Activated CD4-positive, alpha-beta memory T cell treated with anti-CD3 and anti-CD28 coated beads, Interleukin-2, amount 10 ng/mL, durations not matched to agents 7 days and 5 days (primary cell): Measurements from ENCODE around the gene HNRNPH1. TPM values are rescaled to one million over a fixed set of nuclear protein-coding genes. Genes with fewer than 3 reads are reported as not detected.
A peak's percentile ranks its signal among the peaks of the same experiment; 100 is the strongest.

Experiments
- CTCF ChIA-PET: fragments of 350-600 bp; sonication (Branson Sonifier 250); formaldehyde crosslinking; loops from one replicate; lab custom pipeline; 2021; ENCODE audit warnings: antibody characterized with exemption, inconsistent platforms; lab: Charles Lee
- POLR2A ChIA-PET: fragments of 350-600 bp; sonication (Branson Sonifier 250); formaldehyde crosslinking; loops from one replicate; lab custom pipeline; 2021; ENCODE audit warnings: antibody characterized with exemption; lab: Charles Lee
- DNase-seq: peaks from one replicate; pipeline ENCODE4 v3.0.0-alpha.2; 2020
- H3K27ac Mint-ChIP-seq: one replicate; pipeline ENCODE4 v1.8.0; 2021; ENCODE audit warnings: mild to moderate bottlenecking, mixed read lengths
- H3K27me3 Mint-ChIP-seq: one replicate; pipeline ENCODE4 v1.8.0; 2021; ENCODE audit warnings: mixed read lengths
- H3K36me3 Mint-ChIP-seq: one replicate; pipeline ENCODE4 v1.8.0; 2021; ENCODE audit warnings: low read depth, mixed read lengths
- H3K4me1 Mint-ChIP-seq: one replicate; pipeline ENCODE4 v1.8.0; 2021; ENCODE audit warnings: mixed read lengths
- H3K4me3 Mint-ChIP-seq: one replicate; pipeline ENCODE4 v1.8.0; 2021; ENCODE audit warnings: mild to moderate bottlenecking, mixed read lengths
- H3K9me3 Mint-ChIP-seq: one replicate; pipeline ENCODE4 v1.8.0; 2021; ENCODE audit warnings: mixed read lengths
- total RNA-seq, 2 experiments: library from RNA; stranded (reverse); gene quantifications; one replicate each; pipeline ENCODE4 v1.2.3, GENCODE V29; 2021

Gene HNRNPH1
- total RNA-seq, 2 experiments from 2014 or later, result 675 to 699 TPM

GRCh38 chr5:179619776-179620175 lies 3.7 kb downstream of the HNRNPH1 start:
- Mint-ChIP-seq H3K4me1 (peaks cover 67% of the 10 kb centered on the region), H3K9me3 (no peaks in the 10 kb centered on the region), H3K36me3 (peaks cover 85% of the 10 kb centered on the region), H3K27me3 (no peaks in the 10 kb centered on the region), H3K4me3 (peak overlapping the region; percentile 91), H3K27ac (no peak overlapping the region)
- CTCF ChIA-PET, result interaction anchor here (0.9 to 1.1 kb wide), 3 partner anchors 8 to 49 kb away, joined by 3 to 4 read pairs (median 4); no protein-coding TSS in a partner anchor
- POLR2A ChIA-PET, result interaction anchor here (1.0 to 13.4 kb wide), 9 partner anchors 9 to 181 kb away, joined by 3 to 378 read pairs (median 8); partner anchors contain the start of genes CANX and RUFY1
- no peak for DNase-seq

- POLR2A ChIA-PET, result interaction anchor here (1.0 to 13.4 kb wide), 8 partner anchors 9 to 113 kb away, joined by 3 to 378 read pairs (median 7); partner anchors contain the start of gene RUFY1
- DNase-seq, result no peak
- H3K4me3 Mint-ChIP-seq, result peak overlapping the region; percentile 74
- CTCF ChIA-PET, result interaction anchor here (1.0 kb wide), 1 partner anchor 49 kb away, joined by 4 read pairs; no protein-coding TSS in a partner anchor
- H3K4me1 Mint-ChIP-seq, result peaks cover 62% of the 10 kb centered on the region
- H3K27me3 Mint-ChIP-seq, result no peaks in the 10 kb centered on the region
- no peaks in the 10 kb centered on the region for H3K9me3 Mint-ChIP-seq
- peaks cover 93% of the 10 kb centered on the region for H3K36me3 Mint-ChIP-seq
- H3K27ac Mint-ChIP-seq, result peak overlapping the region; percentile 56
Measured at GRCh38 chr5:179618923-179619554, 4.4 kb downstream of the HNRNPH1 start.

GRCh38 chr5:179617930-179618329 lies 5.5 kb downstream of the HNRNPH1 start:
- CTCF ChIA-PET, result no interaction called here
- H3K27me3 Mint-ChIP-seq, result no peaks in the 10 kb centered on the region
- DNase-seq, result no peak
- H3K4me3 Mint-ChIP-seq, result peak overlapping the region; percentile 15
- peak overlapping the region; percentile 5 for H3K27ac Mint-ChIP-seq
- peaks cover 70% of the 10 kb centered on the region for H3K4me1 Mint-ChIP-seq
- POLR2A ChIA-PET, result interaction anchor here (0.7 to 13.4 kb wide), 6 partner anchors 12 to 113 kb away, joined by 3 to 378 read pairs (median 4); partner anchors contain the start of gene MAML1
- H3K36me3 Mint-ChIP-seq, result peaks cover 94% of the 10 kb centered on the region
- no peaks in the 10 kb centered on the region for H3K9me3 Mint-ChIP-seq

- peaks cover 91% of the 10 kb centered on the region for H3K36me3 Mint-ChIP-seq
- H3K27me3 Mint-ChIP-seq, result no peaks in the 10 kb centered on the region
- DNase-seq, result no peak
- no peaks in the 10 kb centered on the region for H3K9me3 Mint-ChIP-seq
- peak overlapping the region; percentile 12 for H3K27ac Mint-ChIP-seq
- no peak overlapping the region for H3K4me3 Mint-ChIP-seq
- ChIA-PET POLR2A (interaction anchor here (0.9 to 21.4 kb wide), 7 partner anchors 3 to 66 kb away, joined by 3 to 378 read pairs (median 9); partner anchors contain the start of genes HNRNPH1 and RUFY1), CTCF (interaction anchor here (0.6 kb wide), 1 partner anchor 61 kb away, joined by 3 read pairs; no protein-coding TSS in a partner anchor)
- peaks cover 69% of the 10 kb centered on the region for H3K4me1 Mint-ChIP-seq
Measured at GRCh38 chr5:179616002-179616594, 7.4 kb downstream of the HNRNPH1 start.

GRCh38 chr5:179615203-179615602 lies 8.3 kb downstream of the HNRNPH1 start:
- no peaks in the 10 kb centered on the region for H3K9me3 Mint-ChIP-seq
- no peak overlapping the region for H3K27ac Mint-ChIP-seq
- no peaks in the 10 kb centered on the region for H3K27me3 Mint-ChIP-seq
- peaks cover 69% of the 10 kb centered on the region for H3K4me1 Mint-ChIP-seq
- DNase-seq, result no peak
- peaks cover 91% of the 10 kb centered on the region for H3K36me3 Mint-ChIP-seq
- H3K4me3 Mint-ChIP-seq, result no peak overlapping the region
- ChIA-PET POLR2A (interaction anchor here (0.9 to 21.4 kb wide), 8 partner anchors 4 to 81 kb away, joined by 3 to 378 read pairs (median 8); partner anchors contain the start of genes HNRNPH1 and RUFY1), CTCF (interaction anchor here (0.6 to 3.4 kb wide), 2 partner anchors 8 to 62 kb away, joined by 3 to 14 read pairs; partner anchors contain the start of gene HNRNPH1)

- DNase-seq, result no peak
- H3K27me3 Mint-ChIP-seq, result no peaks in the 10 kb centered on the region
- no peaks in the 10 kb centered on the region for H3K9me3 Mint-ChIP-seq
- H3K27ac Mint-ChIP-seq, result no peak overlapping the region
- H3K4me3 Mint-ChIP-seq, result no peak overlapping the region
- H3K36me3 Mint-ChIP-seq, result peaks cover 91% of the 10 kb centered on the region
- CTCF ChIA-PET, result interaction anchor here (0.6 to 3.4 kb wide), 3 partner anchors 8 to 191 kb away, joined by 3 to 14 read pairs (median 3); partner anchors contain the start of gene HNRNPH1
- H3K4me1 Mint-ChIP-seq, result peaks cover 70% of the 10 kb centered on the region
- POLR2A ChIA-PET, result interaction anchor here (0.7 to 21.4 kb wide), 7 partner anchors 4 to 89 kb away, joined by 3 to 378 read pairs (median 9); partner anchors contain the start of genes HNRNPH1 and RUFY1
Measured at GRCh38 chr5:179614745-179615144, 8.7 kb downstream of the HNRNPH1 start.

- Mint-ChIP-seq H3K27ac (peak overlapping the region; percentile 18), H3K9me3 (no peaks in the 10 kb centered on the region), H3K4me1 (peaks cover 75% of the 10 kb centered on the region), H3K27me3 (no peaks in the 10 kb centered on the region), H3K36me3 (peaks cover 91% of the 10 kb centered on the region), H3K4me3 (no peak overlapping the region)
- ChIA-PET CTCF (interaction anchor here (0.7 to 3.4 kb wide), 3 partner anchors 10 to 91 kb away, joined by 3 to 14 read pairs (median 5); partner anchors contain the start of gene HNRNPH1), POLR2A (interaction anchor here (1.0 to 21.4 kb wide), 8 partner anchors 5 to 119 kb away, joined by 3 to 378 read pairs (median 9); partner anchors contain the start of genes HNRNPH1, MAML1 and RUFY1)
- DNase-seq, result no peak
Measured at GRCh38 chr5:179613460-179614071, 9.9 kb downstream of the HNRNPH1 start.

- Mint-ChIP-seq H3K4me3 (no peak overlapping the region), H3K4me1 (peaks cover 77% of the 10 kb centered on the region), H3K36me3 (peaks cover 89% of the 10 kb centered on the region), H3K27ac (peak overlapping the region; percentile 58), H3K9me3 (no peaks in the 10 kb centered on the region), H3K27me3 (no peaks in the 10 kb centered on the region)
- no peak for DNase-seq
- CTCF ChIA-PET, result interaction anchor here (0.7 to 3.4 kb wide), 3 partner anchors 10 to 92 kb away, joined by 3 to 14 read pairs (median 5); partner anchors contain the start of gene HNRNPH1
- POLR2A ChIA-PET, result interaction anchor here (1.0 to 21.4 kb wide), 7 partner anchors 6 to 120 kb away, joined by 3 to 378 read pairs (median 6); partner anchors contain the start of genes HNRNPH1, MAML1 and RUFY1
Measured at GRCh38 chr5:179612577-179613459, 10.7 kb downstream of the HNRNPH1 start.

- Mint-ChIP-seq H3K27me3 (no peaks in the 10 kb centered on the region), H3K4me1 (peaks cover 68% of the 10 kb centered on the region)
Measured at GRCh38 chr5:179610903-179611265, 12.6 kb downstream of the HNRNPH1 start.

GRCh38 chr5:179610109-179610902 lies 13.2 kb downstream of the HNRNPH1 start:
- no peak for DNase-seq
- peak overlapping the region; percentile 70 for H3K27ac Mint-ChIP-seq
- ChIA-PET CTCF (interaction anchor here (1.8 kb wide), 1 partner anchor 13 kb away, joined by 6 read pairs; the partner anchor contains the start of gene HNRNPH1), POLR2A (interaction anchor here (3.1 to 21.4 kb wide), 2 partner anchors 9 to 59 kb away, joined by 12 to 378 read pairs; partner anchors contain the start of genes HNRNPH1 and RUFY1)
- no peak overlapping the region for H3K4me3 Mint-ChIP-seq
- no peaks in the 10 kb centered on the region for H3K27me3 Mint-ChIP-seq
- H3K4me1 Mint-ChIP-seq, result peaks cover 64% of the 10 kb centered on the region
- H3K9me3 Mint-ChIP-seq, result no peaks in the 10 kb centered on the region
- peaks cover 81% of the 10 kb centered on the region for H3K36me3 Mint-ChIP-seq

More at GRCh38 chr5:179610903-179611265, 12.6 kb downstream of the HNRNPH1 start:
- Mint-ChIP-seq H3K27ac (peak overlapping the region; percentile 70), H3K4me3 (no peak overlapping the region), H3K9me3 (no peaks in the 10 kb centered on the region), H3K36me3 (peaks cover 80% of the 10 kb centered on the region)
- no peak for DNase-seq
- POLR2A ChIA-PET, result interaction anchor here (1.0 to 21.4 kb wide), 4 partner anchors 8 to 67 kb away, joined by 3 to 378 read pairs (median 8); partner anchors contain the start of genes HNRNPH1 and RUFY1
- CTCF ChIA-PET, result interaction anchor here (1.8 kb wide), 1 partner anchor 13 kb away, joined by 6 read pairs; the partner anchor contains the start of gene HNRNPH1

GRCh38 chr5:179609834-179610108 lies 13.7 kb downstream of the HNRNPH1 start:
- Mint-ChIP-seq H3K9me3 (no peaks in the 10 kb centered on the region), H3K27ac (peak overlapping the region; percentile 66), H3K4me3 (no peak overlapping the region), H3K4me1 (peaks cover 62% of the 10 kb centered on the region), H3K36me3 (peaks cover 77% of the 10 kb centered on the region), H3K27me3 (no peaks in the 10 kb centered on the region)
- DNase-seq, result no peak
- POLR2A ChIA-PET, result interaction anchor here (1.0 to 21.4 kb wide), 2 partner anchors 9 to 58 kb away, joined by 4 to 378 read pairs; partner anchors contain the start of gene HNRNPH1
- CTCF ChIA-PET, result no interaction called here
